CD4-positive, alpha-beta T cell treated with Interleukin-10 for 1 hour (primary cell): ENCODE measurements around the gene TBC1D10A.

Source experiments
- DNase-seq: peaks from one replicate; pipeline ENCODE4 v3.0.0-alpha.2; 2020

Gene TBC1D10A, protein sequence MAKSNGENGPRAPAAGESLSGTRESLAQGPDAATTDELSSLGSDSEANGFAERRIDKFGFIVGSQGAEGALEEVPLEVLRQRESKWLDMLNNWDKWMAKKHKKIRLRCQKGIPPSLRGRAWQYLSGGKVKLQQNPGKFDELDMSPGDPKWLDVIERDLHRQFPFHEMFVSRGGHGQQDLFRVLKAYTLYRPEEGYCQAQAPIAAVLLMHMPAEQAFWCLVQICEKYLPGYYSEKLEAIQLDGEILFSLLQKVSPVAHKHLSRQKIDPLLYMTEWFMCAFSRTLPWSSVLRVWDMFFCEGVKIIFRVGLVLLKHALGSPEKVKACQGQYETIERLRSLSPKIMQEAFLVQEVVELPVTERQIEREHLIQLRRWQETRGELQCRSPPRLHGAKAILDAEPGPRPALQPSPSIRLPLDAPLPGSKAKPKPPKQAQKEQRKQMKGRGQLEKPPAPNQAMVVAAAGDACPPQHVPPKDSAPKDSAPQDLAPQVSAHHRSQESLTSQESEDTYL

GRCh38 chr22:30326706-30327362, at the start of gene TBC1D10A:
TBC1D10A (minus strand) TSS chr22:30326941; CDS start chr22:30326881, 60 bp downstream.
- peak; percentile 95 for DNase-seq

- no peak for DNase-seq
Measured at GRCh38 chr22:30375312-30375849, 48.6 kb upstream of the TBC1D10A start.

- DNase-seq, result no peak
Measured at GRCh38 chr22:30373331-30374325, 46.9 kb upstream of the TBC1D10A start.

GRCh38 chr22:30372915-30373314, 46.2 kb upstream of the TBC1D10A start:
- no peak for DNase-seq

DNA sequence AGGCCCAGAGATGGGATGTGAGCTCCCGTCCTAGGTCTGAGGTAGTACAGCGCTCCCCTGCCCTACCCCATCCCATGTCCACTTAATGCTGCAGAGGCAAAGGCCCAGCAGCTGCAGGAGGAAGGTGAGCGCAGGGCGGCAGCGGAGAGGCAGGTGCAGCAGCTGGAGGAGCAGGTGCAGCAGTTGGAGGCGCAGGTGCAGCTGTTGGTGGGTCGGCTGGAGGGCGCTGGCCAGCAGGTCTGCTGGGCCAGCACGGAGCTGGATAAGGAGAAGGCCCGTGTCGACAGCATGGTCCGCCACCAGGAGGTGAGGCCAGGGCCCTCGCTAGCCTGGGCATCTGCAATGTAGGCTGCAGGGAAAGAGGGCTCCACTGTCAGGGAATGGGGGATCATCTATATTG, 45.2 kb upstream of the TBC1D10A start:
- DNase-seq, result no peak

DNA sequence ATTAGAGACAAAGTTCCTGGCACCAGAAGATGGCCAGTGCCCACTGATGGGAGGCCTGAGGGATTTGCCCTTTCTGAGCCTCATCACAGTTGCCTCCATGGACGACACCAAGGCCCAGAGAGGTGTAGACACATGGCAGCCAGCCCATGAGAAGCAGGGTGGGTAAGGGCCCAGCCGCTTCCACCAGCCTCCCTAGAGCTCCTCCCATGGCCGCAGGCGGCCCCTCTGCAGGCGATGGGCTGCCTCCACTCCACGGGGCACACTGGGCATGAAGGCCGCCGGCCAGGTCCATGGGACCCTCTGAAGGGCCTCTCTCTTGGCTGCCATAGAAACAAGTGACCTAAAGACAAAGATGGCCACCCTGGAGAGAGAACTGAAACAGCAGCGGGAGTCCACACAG, 44.6 kb upstream of the TBC1D10A start:
- DNase-seq, result no peak

DNA sequence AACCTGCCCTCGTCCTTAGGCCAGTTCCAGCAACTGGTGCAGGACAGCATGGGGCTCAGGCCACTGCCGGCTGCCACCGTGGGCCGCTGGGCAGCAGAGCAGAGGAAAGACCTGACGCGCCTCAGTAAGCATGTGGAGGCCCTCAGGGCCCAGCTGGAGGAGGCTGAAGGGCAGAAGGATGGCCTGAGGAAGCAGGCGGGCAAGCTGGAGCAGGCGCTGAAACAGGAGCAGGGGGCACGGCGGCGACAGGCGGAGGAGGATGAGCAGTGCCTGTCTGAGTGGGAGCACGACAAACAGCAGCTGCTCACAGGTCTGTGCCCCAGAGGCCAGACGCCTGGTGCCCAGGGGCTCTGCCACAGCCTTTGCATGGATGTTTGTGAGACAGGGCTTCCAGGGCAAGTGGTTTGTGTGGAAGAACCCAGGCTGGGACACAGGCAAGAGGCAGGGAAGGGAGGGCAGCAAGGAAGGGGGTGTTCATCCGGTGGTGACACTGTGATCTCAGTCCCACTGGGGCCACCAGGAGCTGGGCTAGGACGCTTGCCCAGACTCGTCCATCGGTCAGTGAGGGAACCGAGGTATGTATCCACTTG, 44.0 kb upstream of the TBC1D10A start:
- DNase-seq, result no peak

DNA sequence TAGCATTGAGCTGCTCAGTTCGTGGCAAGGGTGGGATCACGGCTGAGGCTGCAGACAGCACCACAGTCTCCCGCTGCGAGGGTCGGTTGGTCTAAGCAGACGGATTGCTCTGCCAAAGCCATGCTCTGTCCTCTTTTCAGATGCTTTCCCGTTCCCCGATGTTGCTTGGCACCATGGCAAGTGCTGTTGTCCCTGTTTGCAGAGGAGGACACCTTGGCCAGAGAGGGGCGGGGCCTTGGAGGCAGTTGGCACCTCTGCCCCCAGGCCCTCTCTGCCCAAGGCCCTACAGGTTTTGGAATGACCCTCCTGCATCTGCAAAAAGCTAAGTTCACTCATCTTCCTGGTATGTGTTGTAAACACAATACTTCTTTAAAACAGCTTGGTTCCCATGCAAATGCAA, 41.7 kb upstream of the TBC1D10A start:
- no peak for DNase-seq

DNA sequence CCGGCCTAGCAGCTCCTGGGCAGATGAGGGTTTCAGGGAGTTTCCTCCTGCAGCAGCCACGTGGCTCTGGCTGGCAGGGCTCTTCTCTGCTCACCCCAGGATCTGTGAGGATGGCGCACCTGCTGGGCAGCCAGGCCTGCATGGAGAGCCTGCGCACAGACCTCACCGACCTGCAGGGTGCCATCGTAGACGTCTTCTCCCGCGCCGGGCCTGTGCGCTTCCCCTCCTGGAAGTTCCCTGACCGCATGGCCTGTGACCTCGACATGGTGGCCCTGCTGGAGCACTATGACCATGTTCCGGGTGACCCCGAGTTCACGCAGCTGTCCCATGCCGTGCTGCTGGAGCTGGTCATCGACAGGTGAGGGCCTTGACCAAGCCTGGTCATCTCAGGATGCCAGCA, 39.1 kb upstream of the TBC1D10A start:
- DNase-seq, result no peak

GRCh38 chr22:30362651-30363281, 36.0 kb upstream of the TBC1D10A start:
- no peak for DNase-seq

- no peak for DNase-seq
Measured at GRCh38 chr22:30361916-30362650, 35.3 kb upstream of the TBC1D10A start.

DNA sequence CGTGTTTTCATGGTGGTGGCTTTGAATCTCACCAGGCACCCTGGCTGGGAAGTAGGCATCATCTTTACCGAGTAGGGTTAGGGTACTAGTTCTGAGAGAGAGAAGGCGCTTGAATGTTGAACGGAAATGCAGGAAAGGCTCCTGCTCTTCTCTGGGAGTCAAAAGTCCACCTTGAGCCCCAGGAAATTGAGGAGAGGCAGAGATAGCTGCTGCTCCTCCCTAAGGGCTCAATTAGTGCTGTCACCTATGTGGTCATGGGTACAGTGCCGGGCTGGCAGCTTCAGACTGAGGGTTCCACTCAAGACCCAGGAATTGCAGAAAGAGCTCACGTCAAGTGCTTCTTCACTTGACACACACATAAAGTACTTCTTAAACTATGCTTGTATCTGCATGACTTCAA, 31.8 kb upstream of the TBC1D10A start:
- DNase-seq, result no peak

- no peak for DNase-seq
Measured at GRCh38 chr22:30357650-30358215, 31.0 kb upstream of the TBC1D10A start.

GRCh38 chr22:30357236-30357570, 30.5 kb upstream of the TBC1D10A start:
- no peak for DNase-seq

GRCh38 chr22:30356449-30357235, 29.9 kb upstream of the TBC1D10A start, which contains the start of the genes CCDC157 and SF3A1:
CCDC157 (plus strand) TSS chr22:30357007; CDS start chr22:30366001, 8,994 bp downstream.
SF3A1 (minus strand) TSS chr22:30356894; CDS start chr22:30356792, 102 bp downstream.
- DNase-seq, result peak; percentile 86

DNA sequence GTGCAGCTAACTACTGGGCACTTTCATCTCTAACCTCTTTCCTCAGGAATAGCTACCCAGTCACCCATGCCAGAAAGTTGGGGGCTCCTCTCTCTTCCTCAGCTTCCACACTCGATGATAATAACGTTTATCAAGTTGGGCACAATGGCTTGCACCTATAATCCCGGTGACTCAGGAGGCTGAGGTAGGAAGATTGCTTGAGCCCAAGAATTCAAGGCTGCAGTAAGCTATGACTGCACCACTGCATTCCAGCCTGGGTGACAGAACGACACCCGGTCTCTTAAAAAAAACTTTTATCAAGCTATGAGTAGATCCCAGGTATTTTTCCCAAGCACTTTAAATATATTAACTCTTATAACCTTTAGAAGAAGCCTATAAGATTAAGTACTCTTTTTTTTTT, 27.9 kb upstream of the TBC1D10A start:
- no peak for DNase-seq

DNA sequence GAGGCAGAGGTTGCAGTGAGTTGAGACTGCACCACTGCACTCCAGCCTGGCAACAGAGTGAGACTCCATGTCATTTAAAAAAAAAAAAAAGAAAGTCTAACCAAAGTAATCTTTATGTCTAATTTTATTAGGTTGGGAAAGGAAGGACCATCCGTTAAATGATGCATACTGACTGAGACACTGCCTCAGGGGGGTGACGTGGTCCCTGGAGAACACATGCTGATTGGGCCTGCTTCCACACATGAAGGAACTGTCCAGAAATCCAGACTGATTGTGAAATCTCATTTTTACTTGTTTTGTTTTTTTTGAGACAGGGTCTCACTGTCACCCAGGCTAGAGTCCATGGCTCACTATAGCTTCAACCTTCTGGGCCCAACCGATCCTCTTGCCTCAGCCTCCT, 24.5 kb upstream of the TBC1D10A start:
- DNase-seq, result no peak

- no peak for DNase-seq
Measured at GRCh38 chr22:30348809-30349208, 22.1 kb upstream of the TBC1D10A start.

GRCh38 chr22:30348404-30348803, 21.7 kb upstream of the TBC1D10A start:
- DNase-seq, result no peak
